Stimulated activated CD4-positive, alpha-beta T cell treated with anti-CD3 and anti-CD28 coated beads, Interleukin-4, amount 100 ng/mL, for 24 hours (primary cell): ENCODE results near the gene SETSIP.
"Not testable (repeated sequence)": the region's sequence is repeated elsewhere in the genome, so short reads cannot be mapped to it uniquely, and the experiment has no call there.

Experiments used
- DNase-seq: peaks from one replicate; pipeline ENCODE4 v3.0.0-alpha.2; 2020

The SETSIP gene

DNA sequence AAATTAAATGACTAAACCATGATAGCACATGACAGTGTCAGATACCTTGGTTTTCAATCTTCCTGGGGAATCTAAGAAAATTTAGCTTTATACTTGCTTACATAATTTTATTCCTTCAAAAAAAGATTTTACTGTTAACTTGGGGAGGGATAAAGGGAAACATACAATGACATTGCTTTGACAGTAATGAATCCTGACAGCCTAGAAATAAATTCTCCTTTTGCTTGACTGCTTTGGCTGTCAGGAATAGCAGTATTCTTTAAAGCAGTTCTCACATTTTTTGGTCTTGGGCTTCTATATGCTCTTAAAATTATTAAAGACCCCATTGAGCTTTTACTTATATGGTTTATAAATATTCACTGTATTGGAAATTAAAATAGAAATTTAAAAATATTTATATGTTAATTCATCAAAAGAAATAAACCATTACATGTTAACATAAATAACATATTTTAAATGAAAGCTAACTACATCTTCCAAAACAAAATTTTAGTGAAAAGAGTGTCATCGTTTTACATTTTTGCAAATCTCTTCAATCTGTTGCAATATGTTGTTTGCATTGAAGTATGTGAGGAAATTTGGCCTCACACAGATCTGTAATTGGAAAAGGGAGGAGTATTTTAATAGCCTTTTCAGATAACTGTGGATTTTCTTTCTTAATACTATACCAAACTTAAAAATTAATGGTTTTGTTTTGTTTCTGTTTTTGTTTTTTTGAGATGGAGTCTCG lies 29.3 kb downstream of the SETSIP start:
- no peak for DNase-seq

GRCh38 chr1:92043621-92044020 lies 31.6 kb downstream of the SETSIP start:
- no peak for DNase-seq

- no peak for DNase-seq
These were observed 34.2 kb downstream of the SETSIP start for GRCh38 chr1:92040971-92041370.

- DNase-seq = no peak
These were observed 36.4 kb downstream of the SETSIP start for GRCh38 chr1:92038695-92039346.

- DNase-seq = no peak
These were observed 37.8 kb downstream of the SETSIP start for GRCh38 chr1:92037400-92037799.

DNA sequence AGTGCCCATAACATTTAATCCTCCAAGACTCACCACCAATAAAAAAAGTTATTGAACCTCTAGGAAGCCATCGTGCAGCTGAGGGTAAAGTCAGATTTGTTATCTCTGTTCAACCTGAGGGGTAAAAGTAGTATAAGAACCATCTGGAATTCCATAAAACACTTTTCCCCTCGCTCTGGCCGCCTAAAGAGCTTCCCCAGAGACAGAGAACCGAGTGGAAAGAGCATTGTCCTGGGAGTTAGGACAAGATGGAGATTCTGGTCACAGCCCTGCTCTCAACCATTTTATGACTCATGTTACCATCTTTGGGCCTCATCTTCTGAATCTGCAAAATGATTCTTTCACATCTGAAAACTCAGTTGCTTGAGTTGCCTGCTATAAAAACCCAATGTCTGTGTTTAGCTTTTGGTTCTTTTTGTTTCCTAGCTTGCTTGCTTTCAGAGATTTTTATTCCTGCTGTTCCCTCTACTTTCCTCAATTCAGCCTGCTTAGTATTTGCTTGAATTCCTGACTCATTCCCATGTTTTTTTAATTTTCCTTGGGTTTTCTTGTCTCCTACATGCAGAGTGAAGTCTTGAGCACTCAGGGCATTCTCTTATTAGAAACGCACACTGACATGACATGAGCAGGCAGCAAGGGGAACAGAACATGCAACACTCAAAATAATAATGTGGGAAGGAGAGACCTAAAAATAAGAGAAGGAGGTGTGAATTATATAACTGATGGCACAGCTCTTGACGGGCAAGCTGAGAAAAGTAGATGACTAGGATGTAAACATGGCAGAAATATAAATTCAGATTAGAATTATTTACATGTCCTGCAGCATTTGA lies 43.7 kb downstream of the SETSIP start:
- DNase-seq = no peak

DNA sequence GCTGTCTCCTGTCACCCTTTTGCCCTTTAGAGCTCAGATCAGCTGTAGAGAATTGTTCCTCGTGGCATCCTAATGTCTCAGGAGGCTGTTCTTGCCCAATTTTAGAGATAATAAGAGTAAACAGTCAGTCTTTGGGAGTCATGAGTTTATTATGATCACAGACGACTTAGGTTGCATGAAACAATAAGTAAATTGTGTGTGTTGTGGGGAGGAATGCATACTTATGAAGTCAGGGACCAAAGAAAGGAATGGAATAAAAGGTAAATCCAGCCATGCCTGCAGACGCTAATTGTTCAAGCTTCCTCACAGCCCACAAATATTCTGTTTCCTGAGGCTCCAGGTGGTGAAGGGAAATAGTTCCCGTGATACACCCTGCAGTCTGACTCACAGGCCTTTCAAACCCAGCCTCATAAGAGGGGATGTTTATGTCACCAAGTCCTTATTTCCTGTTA lies 44.5 kb downstream of the SETSIP start:
- DNase-seq = no peak

DNA sequence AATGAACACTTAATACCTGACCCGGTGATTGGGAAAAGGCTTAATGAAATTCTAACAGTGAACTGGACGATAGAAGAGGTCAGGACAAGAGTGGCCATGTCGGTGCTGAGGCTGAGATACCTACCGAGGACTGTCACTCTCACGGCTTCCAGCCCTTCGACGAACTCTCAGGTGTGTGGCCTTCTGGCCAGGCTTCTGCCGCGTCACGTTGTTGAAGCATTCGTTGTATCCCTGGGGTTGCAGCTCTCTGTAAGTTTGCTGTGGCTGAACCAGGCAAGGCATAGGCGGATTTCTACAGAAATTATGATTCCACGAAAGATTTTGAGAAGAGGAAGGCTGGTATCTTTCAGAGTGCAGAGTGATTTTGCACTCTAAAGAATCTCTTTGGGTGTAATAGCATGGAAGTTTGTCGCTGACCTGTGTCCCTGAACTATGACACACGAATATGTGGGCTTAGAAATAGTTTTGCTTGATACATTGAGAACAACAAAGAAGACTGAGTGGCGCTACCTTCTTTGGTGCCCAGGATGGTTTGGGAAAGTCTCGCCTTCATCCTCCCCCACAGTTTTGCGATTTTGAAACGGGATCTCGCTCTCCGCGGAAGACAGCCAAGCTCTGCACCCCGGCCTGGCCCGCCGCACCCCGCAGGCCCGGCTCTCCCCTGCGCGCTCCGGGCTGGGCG lies 45.8 kb downstream of the SETSIP start:
- no peak for DNase-seq

- DNase-seq = no peak
These were observed 48.4 kb downstream of the SETSIP start for GRCh38 chr1:92026806-92027205.

DNA sequence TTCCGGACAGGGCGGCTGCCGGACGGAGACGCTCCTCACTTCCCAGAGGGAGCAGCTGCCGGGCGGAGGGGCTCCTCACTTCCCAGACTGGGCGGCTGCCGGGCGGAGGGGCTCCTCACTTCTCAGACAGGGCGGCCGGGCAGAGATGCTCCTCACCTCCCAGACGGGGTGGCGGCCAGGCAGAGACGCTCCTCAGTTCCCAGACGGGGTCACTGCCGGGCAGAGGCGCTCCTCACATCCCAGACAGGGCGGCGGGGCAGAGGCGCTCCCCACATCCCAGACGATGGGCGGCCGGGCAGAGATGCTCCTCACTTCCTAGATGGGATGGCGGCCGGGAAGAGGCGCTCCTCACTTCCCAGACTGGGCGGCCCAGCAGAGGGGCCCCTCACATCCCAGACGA lies 49.2 kb downstream of the SETSIP start:
- DNase-seq = not testable (repeated sequence)
